Neuronal stem cell (in vitro differentiated cells): ENCODE data around the gene AP3B1.
"Not testable (repeated sequence)": the region's sequence is repeated elsewhere in the genome, so short reads cannot be mapped to it uniquely, and the experiment has no call there.

Experiments used
- DNase-seq: peaks from one replicate; pipeline ENCODE4 v3.0.0-alpha.2; 2013; ENCODE audit warnings: low spot score
- H2AFZ ChIP-seq: one replicate; pipeline ENCODE4 v1.6.1; 2013; ENCODE audit warnings: mild to moderate bottlenecking, low read length, inconsistent platforms
- H2AK5ac ChIP-seq: 2 replicates; pipeline ENCODE4 v1.6.1; 2013; ENCODE audit warnings: low read depth, mild to moderate bottlenecking, inconsistent platforms, low read length, moderate library complexity, mixed read lengths
- H2BK120ac ChIP-seq: 2 replicates; pipeline ENCODE4 v1.6.1; 2013; ENCODE audit warnings: low read depth, mild to moderate bottlenecking, inconsistent platforms, low read length, moderate library complexity, mixed read lengths
- H2BK12ac ChIP-seq: one replicate; pipeline ENCODE4 v1.6.1; 2013; ENCODE audit warnings: low read length, inconsistent platforms
- H2BK15ac ChIP-seq: 2 replicates; pipeline ENCODE4 v1.6.1; 2013; ENCODE audit warnings: mild to moderate bottlenecking, low read length, inconsistent platforms, mixed read lengths
- H2BK5ac ChIP-seq: one replicate; pipeline ENCODE4 v1.6.1; 2013; ENCODE audit warnings: inconsistent platforms, mild to moderate bottlenecking, low read length, moderate library complexity
- H3K14ac ChIP-seq: one replicate; pipeline ENCODE4 v1.6.1; 2013; ENCODE audit warnings: low read length, inconsistent platforms
- H3K18ac ChIP-seq: 2 replicates; pipeline ENCODE4 v1.6.1; 2013; ENCODE audit warnings: low read length, inconsistent platforms
- H3K23ac ChIP-seq: 2 replicates; pipeline ENCODE4 v1.6.1; 2013; ENCODE audit warnings: low read depth, mild to moderate bottlenecking, mixed read lengths, low read length, inconsistent platforms; ENCODE audit not compliant: poor library complexity
- H3K27ac ChIP-seq: replicated peaks from 3 replicates; pipeline ENCODE4 v1.5.1; 2013; ENCODE audit warnings: low read length, inconsistent platforms
- H3K27me3 ChIP-seq, 3 experiments: 2 replicates each; pipeline ENCODE4 v1.6.1; 2013; ENCODE audit warnings: low read length in 3 of 3, mild to moderate bottlenecking in 2 of 3, inconsistent platforms in 1 of 3, low read depth in 1 of 3, mixed read lengths in 1 of 3, moderate library complexity in 1 of 3; ENCODE audit not compliant: control insufficient read depth in 3 of 3, insufficient read depth in 3 of 3
- H3K36me3 ChIP-seq, 2 donors: replicated peaks in 1 of 2; 2 replicates each; pipeline ENCODE4 v1.6.1; 2013; ENCODE audit warnings: low read length in 2 of 2; ENCODE audit not compliant: control insufficient read depth in 2 of 2, insufficient read depth in 2 of 2
- H3K4ac ChIP-seq: 2 replicates; pipeline ENCODE4 v1.6.1; 2013; ENCODE audit warnings: inconsistent platforms, mild to moderate bottlenecking, low read length, moderate library complexity
- H3K4me1 ChIP-seq, 2 donors: 1 replicate in 1 of 2; 2 replicates in 1 of 2; pipeline ENCODE4 v1.6.1; 2013; ENCODE audit warnings: low read length in 2 of 2, low read depth in 1 of 2; ENCODE audit not compliant: control insufficient read depth in 2 of 2, insufficient read depth in 1 of 2
- H3K4me2 ChIP-seq: one replicate; pipeline ENCODE4 v1.6.1; 2013; ENCODE audit warnings: mild to moderate bottlenecking, low read length, inconsistent platforms; ENCODE audit not compliant: insufficient read depth, poor library complexity, severe bottlenecking
- H3K4me3 ChIP-seq, 2 donors: 2 replicates each; pipeline ENCODE4 v1.5.1; 2013; ENCODE audit warnings: low read length in 2 of 2, mild to moderate bottlenecking in 2 of 2, inconsistent platforms in 1 of 2, moderate library complexity in 1 of 2
- H3K79me1 ChIP-seq: one replicate; pipeline ENCODE4 v1.6.1; 2013; ENCODE audit warnings: low read depth, mild to moderate bottlenecking, inconsistent platforms, low read length, moderate library complexity
- H3K9ac ChIP-seq: one replicate; pipeline ENCODE4 v1.6.1; 2013; ENCODE audit warnings: mild to moderate bottlenecking, low read depth, low read length, inconsistent platforms; ENCODE audit not compliant: poor library complexity
- H3K9me3 ChIP-seq, 2 donors: replicated peaks in 1 of 2; 2 replicates each; pipeline versions ENCODE3 to v1.6.1; 2013; ENCODE audit warnings: low read length in 2 of 2, mild to moderate bottlenecking in 2 of 2, inconsistent platforms in 1 of 2, low read depth in 1 of 2, mixed read lengths in 1 of 2, moderate library complexity in 1 of 2; ENCODE audit not compliant: control insufficient read depth in 2 of 2, insufficient read depth in 1 of 2
- H4K8ac ChIP-seq: one replicate; pipeline ENCODE4 v1.6.1; 2013; ENCODE audit warnings: low read depth, mild to moderate bottlenecking, inconsistent platforms, low read length, moderate library complexity
- H4K91ac ChIP-seq: one replicate; pipeline ENCODE4 v1.6.1; 2013; ENCODE audit warnings: low read length, low read depth, mild to moderate bottlenecking, inconsistent platforms; ENCODE audit not compliant: poor library complexity
- WGBS, 2 donors: extraction: QIAGEN DNeasy Blood & Tissue Kit; methylation state at CpG; one replicate each; pipeline ENCODE4 v1.1.7; 2013; ENCODE audit warnings: missing lambda C conversion rate in 2 of 2, mixed read lengths in 1 of 2; ENCODE audit not compliant: insufficient read length in 2 of 2, insufficient replicate concordance in 1 of 2; ENCODE audit errors: extremely low coverage in 2 of 2; 5-methylcytosine and 5-hydroxymethylcytosine counted together

Gene AP3B1

GRCh38 chr5:78046823-78047222 lies 247.7 kb downstream of the AP3B1 start:
- H2BK15ac ChIP-seq, H2BK120ac ChIP-seq, H3K14ac ChIP-seq, H3K23ac ChIP-seq, H2BK5ac ChIP-seq, H3K4me3 ChIP-seq, H3K27me3 ChIP-seq, H3K79me1 ChIP-seq, H3K4me2 ChIP-seq, DNase-seq, H4K91ac ChIP-seq, H3K9me3 ChIP-seq, H3K18ac ChIP-seq, H3K27ac ChIP-seq, H3K9ac ChIP-seq, H2AFZ ChIP-seq, H3K4me1 ChIP-seq, H4K8ac ChIP-seq, H3K4ac ChIP-seq, H2AK5ac ChIP-seq, H2BK12ac ChIP-seq: not testable (repeated sequence)
- no CpG with 5 or more reads among the region's 2 CpGs for WGBS, 2 donors
- H3K36me3 ChIP-seq = peaks cover 0 to 17% of the 10 kb centered on the region in 2 donors

DNA sequence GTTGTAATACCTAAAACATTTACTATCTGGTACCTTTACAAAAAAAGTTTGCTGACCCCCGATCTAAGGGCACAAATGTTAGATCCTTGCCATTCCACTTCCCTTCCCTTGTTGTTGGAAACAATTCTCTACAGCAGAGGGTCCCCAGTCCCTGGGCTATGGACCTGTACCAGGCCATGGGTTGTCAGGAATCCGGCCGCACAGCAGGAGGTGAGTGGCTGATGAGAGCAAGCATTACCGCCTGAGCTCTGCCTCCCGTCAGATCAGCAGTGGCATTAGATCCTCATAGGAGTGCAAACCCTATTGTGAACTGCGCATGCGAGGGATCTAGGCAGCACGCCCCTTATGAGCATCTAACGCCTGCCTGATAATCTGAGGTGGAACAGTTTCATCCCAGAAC lies 248.5 kb downstream of the AP3B1 start:
- Histone ChIP-seq H3K27me3 (no peaks in the 10 kb centered on the region), H3K4me1 (peaks cover 0 to 5% of the 10 kb centered on the region in 2 donors), H2BK12ac (no peak overlapping the region), H3K23ac (no peak overlapping the region), H2BK5ac (no peak overlapping the region), H3K9ac (no peak overlapping the region), H3K9me3 (no peaks in the 10 kb centered on the region), H2AFZ (no peak overlapping the region), H4K91ac (no peak overlapping the region), H2BK15ac (no peak overlapping the region), H3K14ac (no peak overlapping the region), H3K4me2 (no peak overlapping the region), H2BK120ac (no peak overlapping the region), H3K36me3 (peaks cover 0 to 17% of the 10 kb centered on the region in 2 donors), H3K27ac (no peak overlapping the region), H3K18ac (no peak overlapping the region), H2AK5ac (no peak overlapping the region), H4K8ac (no peak overlapping the region), H3K4ac (no peak overlapping the region), H3K4me3 (no peak overlapping the region), H3K79me1 (no peaks in the 10 kb centered on the region)
- DNase-seq = no peak
- no CpG with 5 or more reads among the region's 9 CpGs for WGBS, 2 donors

- Histone ChIP-seq H3K4ac (no peak overlapping the region), H3K27me3 (no peaks in the 10 kb centered on the region), H3K4me3 (no peak overlapping the region), H3K4me1 (peaks cover 0 to 5% of the 10 kb centered on the region in 2 donors), H2BK120ac (no peak overlapping the region), H3K9ac (no peak overlapping the region), H4K8ac (no peak overlapping the region), H3K23ac (no peak overlapping the region), H3K27ac (no peak overlapping the region), H2AK5ac (no peak overlapping the region), H3K79me1 (no peaks in the 10 kb centered on the region), H2AFZ (no peak overlapping the region), H2BK12ac (no peak overlapping the region), H3K36me3 (peaks cover 0 to 39% of the 10 kb centered on the region in 2 donors), H4K91ac (no peak overlapping the region), H2BK15ac (no peak overlapping the region), H3K9me3 (no peaks in the 10 kb centered on the region), H3K18ac (no peak overlapping the region), H2BK5ac (no peak overlapping the region), H3K14ac (no peak overlapping the region), H3K4me2 (no peak overlapping the region)
- no CpG with 5 or more reads among the region's 5 CpGs for WGBS, 2 donors
- DNase-seq = no peak
Measured at GRCh38 chr5:78041805-78042204, 252.7 kb downstream of the AP3B1 start.

DNA sequence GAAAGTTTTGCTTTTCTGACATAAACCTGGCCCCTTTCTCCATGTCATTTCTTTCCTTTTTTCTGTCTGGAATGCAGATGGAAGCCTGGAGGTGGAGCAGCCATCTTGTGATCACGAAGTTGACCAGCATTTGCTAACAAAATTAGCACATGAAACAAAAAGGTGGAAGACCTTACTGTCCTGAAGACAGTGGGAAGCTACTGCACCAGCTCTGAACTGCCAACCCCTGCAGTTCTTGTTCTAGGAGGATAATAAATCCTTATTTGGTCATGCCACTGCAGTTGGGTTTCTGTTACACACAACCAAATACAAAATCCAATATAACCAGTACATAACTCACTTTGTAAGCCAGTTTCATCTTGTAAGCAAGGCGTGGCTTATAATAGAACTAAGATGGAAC lies 269.0 kb downstream of the AP3B1 start:
- Histone ChIP-seq H3K9ac (no peak overlapping the region), H3K27me3 (no peaks in the 10 kb centered on the region), H3K18ac (no peak overlapping the region), H2AFZ (no peak overlapping the region), H4K8ac (no peak overlapping the region), H2BK120ac (no peak overlapping the region), H3K36me3 (peaks cover 0 to 33% of the 10 kb centered on the region in 2 donors), H3K9me3 (no peaks in the 10 kb centered on the region), H3K79me1 (no peaks in the 10 kb centered on the region), H3K4me3 (no peak overlapping the region), H3K4me1 (no peaks in the 10 kb centered on the region), H3K27ac (no peak overlapping the region), H2BK15ac (no peak overlapping the region), H3K4me2 (no peak overlapping the region), H3K14ac (no peak overlapping the region), H2AK5ac (no peak overlapping the region), H4K91ac (no peak overlapping the region), H3K23ac (no peak overlapping the region), H2BK5ac (no peak overlapping the region), H3K4ac (no peak overlapping the region), H2BK12ac (no peak overlapping the region)
- no peak for DNase-seq
- WGBS, 2 donors = no CpG with 5 or more reads among the region's 2 CpGs
